ENCODE results near the gene LTBP1. TPM values are rescaled to one million over a fixed set of nuclear protein-coding genes. Genes with fewer than 3 reads are reported as not detected.
A peak's percentile ranks its signal among the peaks of the same experiment; 100 is the strongest.
"Not testable (repeated sequence)": the region's sequence is repeated elsewhere in the genome, so short reads cannot be mapped to it uniquely, and the experiment has no call there.

The LTBP1 gene
- total RNA-seq, 2 experiments from 2014 or later = 0.19 to 0.23 TPM

DNA sequence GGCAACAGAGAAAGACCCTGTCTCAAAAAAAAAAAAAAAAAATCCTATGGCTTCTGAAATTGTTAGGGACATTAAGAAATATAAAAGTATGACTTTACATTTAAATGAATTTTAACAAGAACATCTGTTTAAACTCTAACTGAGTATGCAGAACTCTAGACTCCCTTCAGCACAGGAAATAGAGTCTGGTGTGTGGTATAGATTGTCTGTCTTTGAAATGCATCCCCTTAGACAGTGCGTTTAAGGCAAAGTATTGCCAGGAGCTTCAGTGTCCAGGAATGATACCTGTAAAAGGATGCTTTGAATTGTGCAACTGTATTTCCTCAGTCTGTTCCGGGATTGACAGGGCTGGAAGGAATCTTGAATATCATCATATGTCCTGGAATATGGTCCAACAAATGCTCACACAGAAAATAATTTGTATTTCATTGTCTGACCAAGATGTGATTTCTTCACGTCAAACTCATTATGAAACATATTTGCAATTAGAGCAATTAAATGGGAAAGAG is 396.7 kb downstream of the LTBP1 start:
- Mint-ChIP-seq H3K27ac (no peak overlapping the region), H3K4me1 (peaks cover 14% of the 10 kb centered on the region), H3K36me3 (no peaks in the 10 kb centered on the region), H3K4me3 (no peak overlapping the region), H3K27me3 (peaks cover 13% of the 10 kb centered on the region), H3K9me3 (no peaks in the 10 kb centered on the region)
- DNase-seq = no peak
- POLR2A ChIA-PET = no interaction called here
- ATAC-seq (ENCODE audit: low read depth) = no peak

DNA sequence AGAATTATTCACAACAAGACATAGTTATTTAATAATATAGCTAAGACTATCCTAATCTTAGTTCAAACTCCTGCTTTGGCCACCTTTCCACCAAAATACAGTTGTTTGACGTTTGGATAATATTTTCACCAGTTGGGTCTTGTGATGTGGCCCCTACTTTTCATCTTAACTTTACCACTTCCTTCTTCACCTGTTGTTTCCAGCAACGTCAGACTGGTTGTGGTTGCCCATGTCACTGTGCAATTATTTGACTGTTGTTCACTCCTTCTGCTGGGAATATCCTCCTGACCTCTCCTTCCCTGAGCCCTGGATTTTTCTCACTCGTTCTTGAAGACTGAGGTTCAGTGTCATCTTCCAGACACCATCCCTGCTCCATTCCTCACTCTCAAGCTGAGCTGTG is 397.5 kb downstream of the LTBP1 start:
- no peaks in the 10 kb centered on the region for H3K36me3 Mint-ChIP-seq
- no peak overlapping the region for H3K27ac Mint-ChIP-seq
- peaks cover 6% of the 10 kb centered on the region for H3K27me3 Mint-ChIP-seq
- peak overlapping the region; percentile 7 for H3K4me3 Mint-ChIP-seq
- H3K9me3 Mint-ChIP-seq = no peaks in the 10 kb centered on the region
- peak; percentile 50 for ATAC-seq (ENCODE audit: low read depth)
- peaks cover 14% of the 10 kb centered on the region for H3K4me1 Mint-ChIP-seq
- POLR2A ChIA-PET = no interaction called here
- DNase-seq = no peak

DNA sequence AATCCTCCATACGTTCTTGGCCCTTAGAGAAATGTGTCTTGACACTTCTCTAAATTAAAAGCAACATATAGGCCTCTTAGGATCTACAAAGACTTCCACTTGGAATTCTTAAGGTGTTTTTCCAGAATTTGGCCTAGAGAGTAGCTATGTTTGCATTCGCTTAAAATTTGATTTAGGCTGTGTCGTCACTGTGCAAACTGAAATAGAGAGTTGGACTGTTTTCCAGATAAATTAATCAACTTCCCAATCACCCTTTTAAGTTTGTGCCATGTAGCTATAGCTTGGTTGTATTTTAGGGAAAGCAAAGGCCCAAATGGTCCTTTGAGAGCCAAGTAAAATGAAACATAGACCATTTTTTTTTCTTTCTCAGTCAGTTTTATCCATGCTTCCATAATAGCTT is 401.1 kb downstream of the LTBP1 start:
- Mint-ChIP-seq H3K4me1 (peaks cover 10% of the 10 kb centered on the region), H3K27ac (no peak overlapping the region), H3K4me3 (no peak overlapping the region), H3K9me3 (no peaks in the 10 kb centered on the region), H3K27me3 (no peaks in the 10 kb centered on the region), H3K36me3 (no peaks in the 10 kb centered on the region)
- ATAC-seq (ENCODE audit: low read depth) (no peak), DNase-seq (no peak)
- POLR2A ChIA-PET = no interaction called here

DNA sequence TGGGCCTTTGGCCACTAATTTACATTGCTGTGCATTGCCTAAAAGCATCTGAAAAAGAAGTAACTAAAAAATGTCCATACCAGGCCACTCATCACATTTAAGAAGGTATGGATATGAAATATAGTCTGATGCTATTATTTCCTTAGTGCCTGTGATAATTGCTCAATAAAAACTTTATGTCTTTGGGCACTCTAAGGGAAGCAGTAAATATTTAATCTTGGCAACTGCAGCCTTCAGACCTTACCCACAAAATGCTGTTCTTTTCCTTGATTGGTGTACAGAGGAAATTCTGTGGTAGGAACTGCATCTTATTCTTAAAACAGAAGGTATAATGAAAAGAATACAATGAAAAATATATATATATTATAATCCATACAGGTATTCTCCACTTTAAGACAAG is 403.9 kb downstream of the LTBP1 start:
- no peak overlapping the region for H3K27ac Mint-ChIP-seq
- POLR2A ChIA-PET = no interaction called here
- H3K36me3 Mint-ChIP-seq = peaks cover 2% of the 10 kb centered on the region
- H3K4me1 Mint-ChIP-seq = no peaks in the 10 kb centered on the region
- H3K9me3 Mint-ChIP-seq = peaks cover 4% of the 10 kb centered on the region
- no peak for ATAC-seq (ENCODE audit: low read depth)
- no peaks in the 10 kb centered on the region for H3K27me3 Mint-ChIP-seq
- H3K4me3 Mint-ChIP-seq = no peak overlapping the region
- no peak for DNase-seq

DNA sequence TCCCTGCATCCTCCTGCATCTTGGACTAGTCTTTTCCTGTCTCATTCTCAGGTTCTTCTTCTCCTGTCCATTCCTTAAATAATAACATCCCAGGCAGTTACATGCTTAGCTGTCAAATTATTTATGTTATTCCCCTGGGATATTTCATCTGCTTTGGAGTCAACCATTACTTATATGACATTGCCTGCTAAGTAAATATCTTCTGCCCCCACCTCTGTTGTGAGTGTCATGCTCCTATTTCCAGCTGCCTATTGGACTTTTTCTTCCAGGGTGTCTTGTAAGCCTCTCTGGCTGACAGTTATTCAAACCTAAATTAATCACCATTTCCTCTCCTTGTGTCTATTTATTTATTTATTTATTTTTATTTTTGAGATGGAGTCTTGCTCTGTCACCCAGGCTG is 405.0 kb downstream of the LTBP1 start:
- POLR2A ChIA-PET = no interaction called here
- Mint-ChIP-seq H3K27ac (no peak overlapping the region), H3K4me1 (no peaks in the 10 kb centered on the region), H3K4me3 (no peak overlapping the region), H3K36me3 (peaks cover 3% of the 10 kb centered on the region), H3K9me3 (peaks cover 10% of the 10 kb centered on the region), H3K27me3 (no peaks in the 10 kb centered on the region)
- ATAC-seq (ENCODE audit: low read depth) (no peak), DNase-seq (no peak)

DNA sequence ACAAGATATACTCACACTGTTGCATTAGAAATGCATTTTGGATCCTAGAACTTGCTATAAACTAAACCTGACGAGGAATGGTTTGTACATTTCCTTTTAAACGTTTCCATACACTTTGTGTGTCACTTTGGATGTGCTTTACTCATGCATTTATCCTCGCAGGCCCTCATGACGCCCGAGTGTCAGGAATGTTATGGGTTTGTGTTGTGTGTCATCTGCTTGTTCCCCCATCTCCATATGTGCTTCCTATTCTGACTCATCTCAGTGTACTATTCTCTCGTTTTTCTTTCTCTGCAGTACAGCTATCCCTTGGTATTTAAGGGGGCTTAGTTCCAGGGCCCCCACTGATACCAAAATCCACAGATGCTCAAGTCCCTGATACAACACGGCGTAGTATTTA is 408.2 kb downstream of the LTBP1 start:
- DNase-seq = no peak
- Mint-ChIP-seq H3K36me3 (peaks cover 3% of the 10 kb centered on the region), H3K27ac (no peak overlapping the region), H3K27me3 (no peaks in the 10 kb centered on the region), H3K9me3 (peaks cover 10% of the 10 kb centered on the region), H3K4me3 (no peak overlapping the region), H3K4me1 (no peaks in the 10 kb centered on the region)
- ATAC-seq (ENCODE audit: low read depth) = no peak
- POLR2A ChIA-PET = no interaction called here

DNA sequence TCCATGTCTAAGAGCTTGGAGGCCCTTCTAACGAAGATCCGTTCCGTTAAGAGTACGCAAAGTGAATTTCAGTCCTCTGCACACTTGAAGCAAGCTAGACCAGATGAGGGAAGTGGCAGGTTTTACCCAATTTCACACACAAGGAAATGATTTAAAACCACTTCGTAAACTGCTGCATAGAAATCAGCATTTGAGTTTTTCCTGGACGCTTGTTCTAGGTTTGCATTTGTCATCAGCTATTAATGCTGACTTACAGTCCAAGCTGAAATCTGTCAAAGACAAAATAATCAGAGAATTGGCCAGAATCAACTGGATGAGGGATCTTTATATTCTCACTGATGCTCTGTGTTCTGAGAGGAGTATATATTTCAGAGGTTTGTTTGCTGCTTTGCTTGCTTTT is 412.1 kb downstream of the LTBP1 start:
- peaks cover 12% of the 10 kb centered on the region for H3K9me3 Mint-ChIP-seq
- H3K27me3 Mint-ChIP-seq = peaks cover 3% of the 10 kb centered on the region
- no peak overlapping the region for H3K4me3 Mint-ChIP-seq
- DNase-seq = no peak
- no peak for ATAC-seq (ENCODE audit: low read depth)
- peaks cover 3% of the 10 kb centered on the region for H3K36me3 Mint-ChIP-seq
- H3K4me1 Mint-ChIP-seq = no peaks in the 10 kb centered on the region
- POLR2A ChIA-PET = no interaction called here
- no peak overlapping the region for H3K27ac Mint-ChIP-seq

DNA sequence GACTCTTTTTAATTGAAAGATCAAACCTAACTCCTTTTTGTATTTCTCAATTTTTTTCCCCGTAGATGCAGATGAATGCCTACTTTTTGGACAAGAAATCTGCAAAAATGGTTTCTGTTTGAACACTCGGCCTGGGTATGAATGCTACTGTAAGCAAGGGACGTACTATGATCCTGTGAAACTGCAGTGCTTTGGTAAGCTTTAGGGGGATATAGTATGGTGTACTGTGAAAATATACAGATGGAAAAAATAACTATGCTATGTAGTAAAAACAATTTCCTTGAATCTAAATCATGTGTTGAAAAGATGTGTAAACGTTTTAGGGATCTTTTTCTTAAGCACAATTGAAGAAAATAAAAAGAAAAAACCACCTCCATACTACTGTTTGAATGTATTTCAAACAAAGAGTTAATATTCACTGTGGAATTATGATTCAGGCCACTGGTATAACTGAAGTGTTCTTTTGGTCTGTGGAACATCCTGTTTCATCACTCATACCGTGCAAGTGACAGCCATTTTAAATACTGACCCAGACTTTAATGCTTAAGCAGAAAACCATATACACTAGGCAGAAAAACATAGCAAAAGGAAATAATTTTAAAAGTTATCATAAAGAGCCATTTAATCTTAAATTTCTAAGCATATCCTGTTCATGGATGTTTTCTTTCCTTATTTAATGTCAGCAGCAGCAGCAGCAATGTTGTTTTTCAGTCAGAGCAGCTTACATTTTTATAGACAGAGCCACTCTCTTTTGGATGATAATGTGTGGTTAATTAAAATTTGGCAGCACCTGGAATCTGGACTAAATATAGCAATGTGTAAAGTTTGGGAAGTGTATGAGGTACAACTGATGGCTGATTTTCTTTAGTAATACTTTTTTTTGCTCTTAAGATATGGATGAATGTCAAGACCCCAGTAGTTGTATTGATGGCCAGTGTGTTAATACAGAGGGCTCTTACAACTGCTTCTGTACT is 416.9 kb downstream of the LTBP1 start:
- POLR2A ChIA-PET = no interaction called here
- Mint-ChIP-seq H3K4me3 (no peak overlapping the region), H3K4me1 (no peaks in the 10 kb centered on the region), H3K27me3 (peaks cover 14% of the 10 kb centered on the region), H3K36me3 (no peaks in the 10 kb centered on the region), H3K9me3 (peaks cover 2% of the 10 kb centered on the region), H3K27ac (no peak overlapping the region)
- DNase-seq (no peak), ATAC-seq (ENCODE audit: low read depth) (no peak)

DNA sequence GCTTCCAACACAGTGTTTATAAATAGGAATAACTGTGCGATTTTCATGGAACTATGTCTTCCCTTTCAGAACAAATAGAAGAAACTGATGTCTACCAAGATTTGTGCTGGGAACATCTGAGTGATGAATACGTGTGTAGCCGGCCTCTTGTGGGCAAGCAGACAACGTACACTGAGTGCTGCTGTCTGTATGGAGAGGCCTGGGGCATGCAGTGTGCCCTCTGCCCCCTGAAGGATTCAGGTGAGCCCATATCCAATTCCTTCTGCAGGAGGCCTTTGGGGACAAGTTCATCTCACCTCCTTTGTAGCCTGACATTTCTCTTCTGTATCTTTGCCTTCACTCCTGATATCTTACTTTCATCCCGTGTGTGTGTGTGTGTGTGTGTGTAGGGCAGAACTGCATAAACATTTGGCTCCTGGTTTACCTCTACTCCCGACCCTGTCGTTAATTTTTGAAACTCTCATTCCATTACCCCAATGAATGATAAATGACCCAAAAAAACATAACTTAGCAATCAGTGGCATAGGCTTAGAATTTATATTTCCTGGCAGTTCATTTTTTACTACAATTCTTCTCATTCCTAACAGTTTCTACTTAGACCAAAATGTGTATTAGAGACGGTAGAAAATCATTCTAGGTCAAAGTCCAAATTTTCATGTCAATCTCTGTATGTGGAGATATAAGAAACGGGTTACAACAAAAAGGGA is 418.7 kb downstream of the LTBP1 start:
- Mint-ChIP-seq H3K4me1 (no peaks in the 10 kb centered on the region), H3K27ac (no peak overlapping the region), H3K9me3 (peaks cover 2% of the 10 kb centered on the region), H3K27me3 (peaks cover 18% of the 10 kb centered on the region), H3K36me3 (no peaks in the 10 kb centered on the region), H3K4me3 (no peak overlapping the region)
- POLR2A ChIA-PET = no interaction called here
- no peak for DNase-seq
- no peak for ATAC-seq (ENCODE audit: low read depth)

DNA sequence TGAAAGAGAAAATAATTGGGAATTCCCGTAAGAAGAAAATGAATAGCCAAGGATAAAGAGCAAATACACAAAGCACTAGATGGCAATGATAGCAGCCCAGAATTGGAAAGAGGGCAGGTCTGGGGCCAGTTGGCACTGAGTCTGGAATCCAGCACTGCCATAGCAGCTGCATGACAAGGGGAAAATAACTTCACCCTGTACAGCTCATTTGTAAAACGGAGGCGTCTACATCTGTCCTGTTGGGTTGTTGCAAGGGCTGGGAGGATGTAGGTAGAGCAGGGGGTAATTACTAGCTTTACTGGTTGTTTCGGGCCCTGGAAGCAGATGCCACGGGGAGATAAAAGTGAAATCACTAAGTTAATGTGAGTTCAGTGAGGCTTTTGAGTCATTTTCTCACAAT is 419.7 kb downstream of the LTBP1 start:
- H3K9me3 Mint-ChIP-seq = peaks cover 2% of the 10 kb centered on the region
- H3K4me1 Mint-ChIP-seq = no peaks in the 10 kb centered on the region
- H3K27me3 Mint-ChIP-seq = peaks cover 18% of the 10 kb centered on the region
- H3K36me3 Mint-ChIP-seq = no peaks in the 10 kb centered on the region
- POLR2A ChIA-PET = no interaction called here
- DNase-seq = no peak
- no peak overlapping the region for H3K4me3 Mint-ChIP-seq
- H3K27ac Mint-ChIP-seq = no peak overlapping the region
- no peak for ATAC-seq (ENCODE audit: low read depth)

DNA sequence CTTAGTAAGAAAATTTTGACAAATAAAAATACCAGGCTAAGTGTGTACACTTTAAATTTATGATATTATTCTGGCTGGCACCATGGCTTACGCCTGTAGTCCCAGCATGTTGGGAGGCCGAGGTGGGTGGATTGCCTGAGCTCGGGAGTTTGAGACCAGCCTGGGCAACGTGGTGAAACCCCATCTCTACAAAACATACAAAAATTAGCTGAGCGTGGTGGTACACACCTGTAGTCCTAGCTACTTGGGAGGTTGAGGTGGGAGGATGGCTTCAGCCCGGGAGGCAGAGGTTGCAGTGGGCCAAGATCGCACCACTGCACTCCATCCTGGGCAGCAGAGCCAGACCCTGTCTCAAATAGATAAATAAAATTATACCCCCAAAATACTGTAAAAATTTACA is 421.8 kb downstream of the LTBP1 start:
- POLR2A ChIA-PET; H3K27ac Mint-ChIP-seq; H3K4me3 Mint-ChIP-seq; H3K9me3 Mint-ChIP-seq; H3K36me3 Mint-ChIP-seq; DNase-seq; H3K4me1 Mint-ChIP-seq; ATAC-seq (ENCODE audit: low read depth): not testable (repeated sequence)
- H3K27me3 Mint-ChIP-seq = peaks cover 15% of the 10 kb centered on the region

DNA sequence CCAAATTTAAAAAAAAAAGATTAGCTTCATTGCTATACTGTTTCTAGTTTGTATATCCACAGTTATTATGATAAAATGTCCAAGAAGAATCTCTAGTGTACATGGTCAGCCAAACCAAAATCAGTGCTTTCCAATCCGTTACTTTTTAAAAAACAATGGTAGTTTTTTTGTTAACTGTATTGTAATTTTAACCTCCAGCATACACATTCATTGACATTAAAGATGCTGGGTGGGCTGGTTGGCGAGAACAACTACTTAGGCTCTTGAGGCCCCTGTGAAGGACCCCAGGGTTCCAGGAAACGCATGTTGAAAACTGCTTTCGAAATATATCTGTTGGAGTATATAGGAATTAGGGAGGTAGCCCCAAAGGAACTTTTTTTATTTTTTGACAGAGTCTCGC is 422.4 kb downstream of the LTBP1 start:
- Mint-ChIP-seq H3K27ac (no peak overlapping the region), H3K4me1 (peaks cover 1% of the 10 kb centered on the region), H3K4me3 (no peak overlapping the region), H3K27me3 (peaks cover 15% of the 10 kb centered on the region), H3K36me3 (no peaks in the 10 kb centered on the region), H3K9me3 (no peaks in the 10 kb centered on the region)
- ATAC-seq (ENCODE audit: low read depth) (no peak), DNase-seq (no peak)
- POLR2A ChIA-PET = no interaction called here

DNA sequence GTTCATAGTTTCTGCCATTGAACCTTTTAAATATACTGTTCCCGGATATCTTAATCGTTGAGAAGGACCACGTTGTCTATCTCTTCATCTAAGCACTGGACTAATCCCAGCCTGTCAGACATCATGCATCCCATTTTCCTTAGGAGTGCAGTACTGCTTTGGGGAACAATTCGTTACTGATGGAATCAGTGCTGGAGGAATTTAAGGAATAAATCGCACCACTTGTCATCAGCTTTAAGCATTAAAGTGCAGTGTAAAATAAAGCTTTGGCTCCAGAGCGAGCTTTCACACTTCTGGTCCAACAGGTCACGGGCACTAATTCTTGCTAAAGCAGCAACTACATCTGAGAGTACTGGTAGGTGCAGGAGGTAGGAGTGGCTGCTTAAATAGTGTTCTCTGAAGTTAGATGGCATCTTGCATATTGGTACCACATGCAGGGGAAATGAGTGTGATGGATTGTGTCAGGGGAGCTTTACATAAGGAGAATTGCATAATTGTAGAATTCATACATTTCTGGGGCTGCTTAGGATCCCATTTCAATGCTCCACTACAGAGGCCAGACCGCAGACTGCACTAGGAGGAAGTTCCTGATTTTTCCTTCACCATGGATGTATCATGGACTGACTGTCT is 424.0 kb downstream of the LTBP1 start:
- POLR2A ChIA-PET = no interaction called here
- ATAC-seq (ENCODE audit: low read depth) (no peak), DNase-seq (no peak)
- H3K27ac Mint-ChIP-seq = no peak overlapping the region
- H3K9me3 Mint-ChIP-seq = no peaks in the 10 kb centered on the region
- H3K4me1 Mint-ChIP-seq = peaks cover 1% of the 10 kb centered on the region
- H3K27me3 Mint-ChIP-seq = peaks cover 11% of the 10 kb centered on the region
- no peak overlapping the region for H3K4me3 Mint-ChIP-seq
- no peaks in the 10 kb centered on the region for H3K36me3 Mint-ChIP-seq
